Nephron progenitor cell (in vitro differentiated cells): ENCODE data around the gene EDN1.

ENCODE experiments used
- DNase-seq: peaks from one replicate; pipeline ENCODE4 v3.0.0; 2021
- H3K27ac Mint-ChIP-seq: 2 replicates; pipeline ENCODE4 v1.8.0; 2021; ENCODE audit warnings: mild to moderate bottlenecking, moderate library complexity, mixed read lengths
- H3K27me3 Mint-ChIP-seq: 2 replicates; pipeline ENCODE4 v1.8.0; 2021; ENCODE audit warnings: mild to moderate bottlenecking, low read depth, mixed read lengths; ENCODE audit not compliant: poor library complexity
- H3K36me3 Mint-ChIP-seq: 2 replicates; pipeline ENCODE4 v1.8.0; 2021; ENCODE audit warnings: low read depth, mixed read lengths
- H3K4me1 Mint-ChIP-seq: 2 replicates; pipeline ENCODE4 v1.8.0; 2021; ENCODE audit warnings: mixed read lengths
- H3K4me3 Mint-ChIP-seq: 2 replicates; pipeline ENCODE4 v1.8.0; 2021; ENCODE audit warnings: mild to moderate bottlenecking, moderate library complexity, mixed read lengths
- H3K9me3 Mint-ChIP-seq: 2 replicates; pipeline ENCODE4 v1.8.0; 2021; ENCODE audit warnings: mild to moderate bottlenecking, moderate library complexity, mixed read lengths
- CTCF ChIP-seq: fragments of 200-600 bp; sonication (generic); IDR thresholded peaks from 2 replicates; pipeline ENCODE4 v1.5.0; 2021; ENCODE audit warnings: antibody characterized with exemption

Gene EDN1

GRCh38 chr6:12294851-12295536 is 4.8 kb downstream of the EDN1 start:
- no peak for DNase-seq
- Mint-ChIP-seq H3K9me3 (no peaks in the 10 kb centered on the region), H3K4me1 (peaks cover 36% of the 10 kb centered on the region), H3K27me3 (peaks cover 37% of the 10 kb centered on the region), H3K36me3 (no peaks in the 10 kb centered on the region), H3K27ac (no peak overlapping the region), H3K4me3 (no peak overlapping the region)
- no peak for TF ChIP-seq CTCF

DNA sequence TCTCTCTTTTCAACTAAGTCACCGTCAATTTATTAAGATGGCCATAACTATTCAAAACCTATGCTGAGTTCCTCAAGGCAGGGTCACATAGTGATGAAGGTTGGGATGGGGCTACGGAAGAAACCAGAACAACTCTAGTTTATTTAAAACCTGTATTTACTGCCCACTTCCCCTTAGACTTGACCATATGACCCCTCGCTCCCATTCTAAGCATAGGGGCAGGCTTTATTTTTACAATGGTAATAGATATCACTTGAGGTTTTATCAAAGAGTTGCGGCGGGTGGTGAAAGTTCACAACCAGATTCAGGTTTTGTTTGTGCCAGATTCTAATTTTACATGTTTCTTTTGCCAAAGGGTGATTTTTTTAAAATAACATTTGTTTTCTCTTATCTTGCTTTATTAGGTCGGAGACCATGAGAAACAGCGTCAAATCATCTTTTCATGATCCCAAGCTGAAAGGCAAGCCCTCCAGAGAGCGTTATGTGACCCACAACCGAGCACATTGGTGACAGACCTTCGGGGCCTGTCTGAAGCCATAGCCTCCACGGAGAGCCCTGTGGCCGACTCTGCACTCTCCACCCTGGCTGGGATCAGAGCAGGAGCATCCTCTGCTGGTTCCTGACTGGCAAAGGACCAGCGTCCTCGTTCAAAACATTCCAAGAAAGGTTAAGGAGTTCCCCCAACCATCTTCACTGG is 5.5 kb downstream of the EDN1 start:
- DNase-seq: no peak
- Mint-ChIP-seq H3K27ac (no peak overlapping the region), H3K27me3 (peaks cover 30% of the 10 kb centered on the region), H3K4me1 (peaks cover 30% of the 10 kb centered on the region), H3K9me3 (no peaks in the 10 kb centered on the region), H3K36me3 (no peaks in the 10 kb centered on the region), H3K4me3 (no peak overlapping the region)
- no peak for TF ChIP-seq CTCF

DNA sequence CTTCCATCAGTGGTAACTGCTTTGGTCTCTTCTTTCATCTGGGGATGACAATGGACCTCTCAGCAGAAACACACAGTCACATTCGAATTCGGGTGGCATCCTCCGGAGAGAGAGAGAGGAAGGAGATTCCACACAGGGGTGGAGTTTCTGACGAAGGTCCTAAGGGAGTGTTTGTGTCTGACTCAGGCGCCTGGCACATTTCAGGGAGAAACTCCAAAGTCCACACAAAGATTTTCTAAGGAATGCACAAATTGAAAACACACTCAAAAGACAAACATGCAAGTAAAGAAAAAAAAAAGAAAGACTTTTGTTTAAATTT is 6.1 kb downstream of the EDN1 start:
- no peak for DNase-seq
- Mint-ChIP-seq H3K4me1 (peaks cover 28% of the 10 kb centered on the region), H3K36me3 (no peaks in the 10 kb centered on the region), H3K4me3 (no peak overlapping the region), H3K27ac (no peak overlapping the region), H3K27me3 (peaks cover 26% of the 10 kb centered on the region), H3K9me3 (no peaks in the 10 kb centered on the region)
- no peak for TF ChIP-seq CTCF

- Mint-ChIP-seq H3K9me3 (no peaks in the 10 kb centered on the region), H3K36me3 (no peaks in the 10 kb centered on the region), H3K27me3 (peaks cover 25% of the 10 kb centered on the region), H3K4me1 (peaks cover 24% of the 10 kb centered on the region), H3K27ac (no peak overlapping the region), H3K4me3 (no peak overlapping the region)
- no peak for TF ChIP-seq CTCF
- no peak for DNase-seq
These were observed 6.4 kb downstream of the EDN1 start for GRCh38 chr6:12296604-12297003.

DNA sequence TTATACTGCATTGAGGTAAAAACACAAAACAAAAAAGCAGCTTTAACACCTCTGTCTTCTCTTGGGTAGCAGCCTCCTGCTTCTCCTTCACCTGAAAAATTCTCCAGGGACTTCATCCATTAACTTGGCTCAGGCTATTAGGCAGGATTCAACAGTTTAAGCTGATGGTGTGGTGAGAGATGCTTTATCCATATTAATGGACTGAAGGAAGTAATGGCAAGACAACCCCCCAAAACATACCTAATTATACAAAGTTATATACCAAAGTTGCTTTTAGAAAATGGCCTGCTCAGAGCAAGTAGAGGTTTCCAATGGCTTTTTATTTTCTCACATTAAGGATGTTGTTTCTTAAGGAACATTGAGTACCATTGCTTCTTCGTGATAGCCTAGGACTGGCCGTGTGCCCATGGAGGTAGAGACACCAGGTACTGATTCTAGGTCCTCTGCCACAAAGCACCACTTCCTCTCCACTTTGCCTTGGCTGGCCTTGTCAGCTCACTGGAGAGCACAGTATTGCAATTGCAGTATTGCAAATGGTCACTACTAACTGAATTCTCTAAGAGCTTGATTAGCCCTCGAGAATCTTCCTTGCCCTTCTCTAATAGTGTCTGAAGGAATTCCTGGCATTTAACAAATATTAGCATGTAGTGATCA is 7.3 kb downstream of the EDN1 start:
- no peak for DNase-seq
- H3K4me1 Mint-ChIP-seq: peaks cover 19% of the 10 kb centered on the region
- H3K27me3 Mint-ChIP-seq: peaks cover 19% of the 10 kb centered on the region
- H3K4me3 Mint-ChIP-seq: no peak overlapping the region
- H3K27ac Mint-ChIP-seq: no peak overlapping the region
- H3K9me3 Mint-ChIP-seq: no peaks in the 10 kb centered on the region
- no peaks in the 10 kb centered on the region for H3K36me3 Mint-ChIP-seq
- no peak for TF ChIP-seq CTCF
